ENCODE data around the gene LEMD1.

GRCh38 chr1:205395616-205396015, 26.2 kb downstream of the LEMD1 start:
- TF ChIP-seq CTCF (conservative IDR thresholded peaks at IDR 0.05; ENCODE audit: low read depth, low read length) (no peak), EZH2phosphoT487 (IDR thresholded peaks at IDR 0.05; ENCODE audit: borderline replicate concordance, low read length) (no peak), EZH2 (IDR thresholded peaks at IDR 0.05; ENCODE audit: low read length, unreplicated experiment) (no peak)

Measured in PC-3 (cell line).